Caco-2 (cell line): ENCODE data around the gene LBHD2. TPM values are rescaled to one million over a fixed set of nuclear protein-coding genes. Genes with fewer than 3 reads are reported as not detected.

ENCODE experiments used
- BruUV-seq: library from RNA; stranded (reverse); fragments of 400-500 nt; replicated peaks from 2 replicates; lab custom pipeline; 2021; lab: Mats Ljungman, UMichigan
- CTCF ChIA-PET: fragments of 300-600 bp; sonication (Branson Sonifier 250); formaldehyde crosslinking; loops from one replicate; lab custom pipeline; 2022; ENCODE audit warnings: antibody characterized with exemption; lab: Charles Lee
- POLR2A ChIA-PET: fragments of 300-600 bp; sonication (Branson Sonifier 250); formaldehyde crosslinking; loops from one replicate; lab custom pipeline; 2022; ENCODE audit warnings: antibody characterized with exemption; lab: Charles Lee
- DNase-seq, 2 experiments: peaks; one replicate each; pipeline versions ENCODE4 v3.0.0 to v3.0.0-alpha.2; 2020 to 2022
- H3K27me3 ChIP-seq: replicated peaks from 2 replicates; pipeline ENCODE4 v1.6.0; 2011; ENCODE audit warnings: low read length; ENCODE audit not compliant: control insufficient read depth, insufficient read depth
- H3K36me3 ChIP-seq: 2 replicates; pipeline ENCODE4 v1.5.1; 2011; ENCODE audit warnings: low read length; ENCODE audit not compliant: control insufficient read depth, insufficient read depth
- H3K4me1 ChIP-seq: fragments of 250-450 bp; sonication (Bioruptor Pico); 2 replicates; pipeline ENCODE4 v1.5.1; 2020; ENCODE audit warnings: mild to moderate bottlenecking
- H3K4me3 ChIP-seq: 2 replicates; pipeline ENCODE4 v1.5.1; 2011; ENCODE audit warnings: low read depth, mild to moderate bottlenecking, control low read depth, low read length
- H3K9me3 ChIP-seq: fragments of 250-450 bp; sonication (Bioruptor Pico); 2 replicates; pipeline ENCODE4 v1.5.1; 2020; ENCODE audit warnings: mild to moderate bottlenecking, moderate library complexity
- H3K27ac Mint-ChIP-seq: one replicate; pipeline ENCODE4 v1.8.0; 2022; ENCODE audit warnings: mixed read lengths; ENCODE audit not compliant: unreplicated experiment
- H3K27me3 Mint-ChIP-seq: one replicate; pipeline ENCODE4 v1.8.0; 2022; ENCODE audit warnings: mixed read lengths; ENCODE audit not compliant: insufficient read depth, unreplicated experiment
- H3K36me3 Mint-ChIP-seq: one replicate; pipeline ENCODE4 v1.8.0; 2022; ENCODE audit warnings: mild to moderate bottlenecking, mixed read lengths; ENCODE audit not compliant: insufficient read depth, unreplicated experiment
- H3K4me1 Mint-ChIP-seq: one replicate; pipeline ENCODE4 v1.8.0; 2022; ENCODE audit warnings: low read depth, mixed read lengths; ENCODE audit not compliant: unreplicated experiment
- H3K4me3 Mint-ChIP-seq: one replicate; pipeline ENCODE4 v1.8.0; 2022; ENCODE audit warnings: mild to moderate bottlenecking, moderate library complexity, mixed read lengths; ENCODE audit not compliant: unreplicated experiment
- H3K9me3 Mint-ChIP-seq: one replicate; pipeline ENCODE4 v1.8.0; 2022; ENCODE audit warnings: mixed read lengths; ENCODE audit not compliant: unreplicated experiment
- CTCF ChIP-seq, 2 experiments: fragments of 200-600 bp in 1 of 2; IDR thresholded peaks; 1 replicate in 1 of 2; 2 replicates in 1 of 2; pipeline versions ENCODE4 v1.5.1 to v1.8.0; 2011 to 2022; ENCODE audit warnings: antibody characterized with exemption in 1 of 2, control low read depth in 1 of 2, inconsistent platforms in 1 of 2, low read depth in 1 of 2, low read length in 1 of 2, mild to moderate bottlenecking in 1 of 2, moderate library complexity in 1 of 2; ENCODE audit not compliant: insufficient read depth in 1 of 2, severe bottlenecking in 1 of 2, unreplicated experiment in 1 of 2
- intact Hi-C: fragments of 100-400 bp; cut with micrococcal nuclease; formaldehyde crosslinking; loops from one replicate; pipeline ENCODE4 v1.10.0; 2022; ENCODE audit not compliant: unreplicated experiment
- total RNA-seq: library from RNA; stranded (reverse); gene quantifications from 2 replicates; pipeline ENCODE4 v1.2.3, GENCODE V29; 2022

LBHD2 gene
- total RNA-seq, 1 experiment from 2014 or later: not detected

- Histone ChIP-seq H3K27me3 (no peaks in the 10 kb centered on the region), H3K4me3 (no peak overlapping the region), H3K9me3 (no peaks in the 10 kb centered on the region), H3K36me3 (no peaks in the 10 kb centered on the region), H3K4me1 (peaks cover 54% of the 10 kb centered on the region)
- Mint-ChIP-seq H3K36me3 (peaks cover 13% of the 10 kb centered on the region), H3K4me1 (peaks cover 10% of the 10 kb centered on the region), H3K27ac (no peak overlapping the region), H3K27me3 (no peaks in the 10 kb centered on the region), H3K9me3 (no peaks in the 10 kb centered on the region), H3K4me3 (peak overlapping the region; percentile 50)
- BruUV-seq: no TSS peak
- POLR2A ChIA-PET: no interaction called here
- CTCF ChIA-PET: interaction anchor here (0.6 kb wide), 1 partner anchor 71 kb away, joined by 4 read pairs; no protein-coding TSS in a partner anchor
- no peak for TF ChIP-seq CTCF (IDR thresholded peaks at IDR 0.05; ENCODE audit: insufficient read depth in 1 of 2, low read depth in 1 of 2, low read length in 1 of 2, severe bottlenecking in 1 of 2, unreplicated experiment in 1 of 2)
- no peak for DNase-seq
- intact Hi-C loops: no loop called here
Observed at GRCh38 chr14:103102689-103103260, 18.8 kb downstream of the LBHD2 start.

- Histone ChIP-seq H3K4me1 (peaks cover 46% of the 10 kb centered on the region), H3K9me3 (no peaks in the 10 kb centered on the region), H3K36me3 (no peaks in the 10 kb centered on the region), H3K27me3 (no peaks in the 10 kb centered on the region), H3K4me3 (peak overlapping the region; percentile 42)
- no TSS peak for BruUV-seq
- no peak overlapping the region for H3K27ac Mint-ChIP-seq
- peaks cover 10% of the 10 kb centered on the region for H3K4me1 Mint-ChIP-seq
- ChIA-PET CTCF (interaction anchor here (0.6 to 2.8 kb wide), 11 partner anchors 9 to 187 kb away, joined by 3 to 35 read pairs (median 6); partner anchors contain the start of gene EXOC3L4), POLR2A (interaction anchor here (0.6 to 1.3 kb wide), 3 partner anchors 9 to 230 kb away, joined by 4 to 5 read pairs (median 5); partner anchors contain the start of genes EIF5 and EXOC3L4)
- peak; percentile 74 to 79 for DNase-seq
- TF ChIP-seq CTCF (IDR thresholded peaks at IDR 0.05; ENCODE audit: insufficient read depth in 1 of 2, low read depth in 1 of 2, low read length in 1 of 2, severe bottlenecking in 1 of 2, unreplicated experiment in 1 of 2): peak in 1 of 2 experiments; percentile 5
- H3K9me3 Mint-ChIP-seq: no peaks in the 10 kb centered on the region
- H3K4me3 Mint-ChIP-seq: peak overlapping the region; percentile 50
- no peaks in the 10 kb centered on the region for H3K27me3 Mint-ChIP-seq
- intact Hi-C loops: loop anchor here (2.0 kb wide), 2 partner anchors 83 to 181 kb away; no protein-coding TSS in a partner anchor
- peaks cover 13% of the 10 kb centered on the region for H3K36me3 Mint-ChIP-seq
Observed at GRCh38 chr14:103103461-103104388, 19.7 kb downstream of the LBHD2 start.

GRCh38 chr14:103104389-103104653 lies 20.3 kb downstream of the LBHD2 start:
- H3K36me3 ChIP-seq: no peaks in the 10 kb centered on the region
- intact Hi-C loops: loop anchor here (2.0 kb wide), 2 partner anchors 82 to 180 kb away; no protein-coding TSS in a partner anchor
- no peaks in the 10 kb centered on the region for H3K9me3 ChIP-seq
- no peak for TF ChIP-seq CTCF (IDR thresholded peaks at IDR 0.05; ENCODE audit: insufficient read depth in 1 of 2, low read depth in 1 of 2, low read length in 1 of 2, severe bottlenecking in 1 of 2, unreplicated experiment in 1 of 2)
- Mint-ChIP-seq H3K9me3 (no peaks in the 10 kb centered on the region), H3K27me3 (no peaks in the 10 kb centered on the region), H3K4me1 (peaks cover 10% of the 10 kb centered on the region), H3K4me3 (peak overlapping the region; percentile 50), H3K36me3 (peaks cover 13% of the 10 kb centered on the region), H3K27ac (no peak overlapping the region)
- peaks cover 40% of the 10 kb centered on the region for H3K4me1 ChIP-seq
- ChIA-PET CTCF (interaction anchor here (0.6 to 2.8 kb wide), 31 partner anchors 10 to 287 kb away, joined by 3 to 35 read pairs (median 6); partner anchors contain the start of genes EIF5, EXOC3L4, LBHD2 and TNFAIP2), POLR2A (interaction anchor here (1.1 to 1.3 kb wide), 2 partner anchors 10 to 230 kb away, joined by 4 to 5 read pairs; partner anchors contain the start of genes EIF5 and EXOC3L4)
- peak overlapping the region; percentile 42 for H3K4me3 ChIP-seq
- DNase-seq: no peak
- no peaks in the 10 kb centered on the region for H3K27me3 ChIP-seq
- no TSS peak for BruUV-seq
